ENCODE results near the gene BRSK1.
A peak's percentile ranks its signal among the peaks of the same experiment; 100 is the strongest.

The BRSK1 gene

DNA sequence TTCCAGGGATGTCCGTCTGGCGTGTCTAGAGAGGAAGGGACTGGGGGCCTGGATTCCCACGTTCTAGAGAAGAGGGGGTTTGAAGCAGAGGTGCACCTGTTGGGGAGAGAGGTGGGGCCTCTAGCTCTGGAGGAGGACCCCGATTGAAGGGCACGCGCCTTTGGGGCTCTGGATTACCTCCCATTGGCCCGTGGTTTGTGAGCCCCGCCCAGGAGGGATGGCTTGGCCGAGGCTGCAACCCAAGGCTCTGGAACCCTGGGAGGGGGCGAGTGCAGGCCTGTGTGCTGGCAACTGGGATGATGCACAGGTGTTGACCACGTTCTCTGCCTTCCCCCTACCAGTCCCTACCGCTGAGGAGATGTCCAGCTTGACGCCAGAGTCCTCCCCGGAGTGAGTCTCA lies 21.2 kb downstream of the BRSK1 start:
- H3K36me3 ChIP-seq = peaks cover 0 to 9% (median 6%) of the 10 kb centered on the region in 3 donors
- no peak overlapping the region for H3K27ac ChIP-seq
- H3K27me3 ChIP-seq = no peaks in the 10 kb centered on the region
- no peak for DNase-seq
- TF ChIP-seq, protein P1, sequence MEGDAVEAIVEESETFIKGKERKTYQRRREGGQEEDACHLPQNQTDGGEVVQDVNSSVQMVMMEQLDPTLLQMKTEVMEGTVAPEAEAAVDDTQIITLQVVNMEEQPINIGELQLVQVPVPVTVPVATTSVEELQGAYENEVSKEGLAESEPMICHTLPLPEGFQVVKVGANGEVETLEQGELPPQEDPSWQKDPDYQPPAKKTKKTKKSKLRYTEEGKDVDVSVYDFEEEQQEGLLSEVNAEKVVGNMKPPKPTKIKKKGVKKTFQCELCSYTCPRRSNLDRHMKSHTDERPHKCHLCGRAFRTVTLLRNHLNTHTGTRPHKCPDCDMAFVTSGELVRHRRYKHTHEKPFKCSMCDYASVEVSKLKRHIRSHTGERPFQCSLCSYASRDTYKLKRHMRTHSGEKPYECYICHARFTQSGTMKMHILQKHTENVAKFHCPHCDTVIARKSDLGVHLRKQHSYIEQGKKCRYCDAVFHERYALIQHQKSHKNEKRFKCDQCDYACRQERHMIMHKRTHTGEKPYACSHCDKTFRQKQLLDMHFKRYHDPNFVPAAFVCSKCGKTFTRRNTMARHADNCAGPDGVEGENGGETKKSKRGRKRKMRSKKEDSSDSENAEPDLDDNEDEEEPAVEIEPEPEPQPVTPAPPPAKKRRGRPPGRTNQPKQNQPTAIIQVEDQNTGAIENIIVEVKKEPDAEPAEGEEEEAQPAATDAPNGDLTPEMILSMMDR (IDR thresholded peaks at IDR 0.05) = no peak
- intact Hi-C loops (cut with DNase I; ENCODE audit: low total_unique reads) = loop anchor here (5.0 kb wide), 2 partner anchors 37 to 77 kb away; partner anchors contain the start of gene TMEM238
- no peaks in the 10 kb centered on the region for H3K9me3 ChIP-seq
- peaks cover 0 to 6% (median 0%) of the 10 kb centered on the region in 4 donors for H3K4me1 ChIP-seq
- H3K4me3 ChIP-seq = no peak overlapping the region

DNA sequence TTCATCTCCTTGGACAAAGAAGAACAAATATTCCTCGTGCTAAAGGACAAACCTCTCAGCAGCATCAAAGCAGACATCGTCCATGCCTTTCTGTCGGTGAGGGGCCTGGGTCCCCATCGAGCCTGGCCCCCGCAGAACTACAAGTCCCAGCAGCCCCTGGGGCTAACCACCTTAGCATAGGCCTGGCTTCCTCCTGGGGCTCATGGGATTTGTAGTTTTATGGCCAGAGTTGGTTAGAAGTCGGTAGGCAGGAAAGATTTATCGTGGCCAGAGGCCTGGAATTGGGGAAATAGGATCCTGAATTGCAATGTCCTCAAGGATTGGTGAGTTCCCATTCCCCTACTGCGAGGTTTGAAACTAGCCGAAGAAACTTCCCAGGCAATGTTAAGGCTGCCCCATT lies 21.7 kb downstream of the BRSK1 start:
- Histone ChIP-seq H3K27me3 (peaks cover 0 to under 1% of the 10 kb centered on the region in 2 donors), H3K4me1 (peaks cover 0 to 6% (median 0%) of the 10 kb centered on the region in 4 donors), H3K4me3 (no peak overlapping the region), H3K9me3 (no peaks in the 10 kb centered on the region), H3K36me3 (peaks cover 0 to 9% (median 6%) of the 10 kb centered on the region in 3 donors), H3K27ac (no peak overlapping the region)
- TF ChIP-seq, protein P1 (IDR thresholded peaks at IDR 0.05) = no peak
- peak in 1 of 2 donors; percentile 42 for DNase-seq
- intact Hi-C loops (cut with DNase I; ENCODE audit: low total_unique reads) = no loop called here

DNA sequence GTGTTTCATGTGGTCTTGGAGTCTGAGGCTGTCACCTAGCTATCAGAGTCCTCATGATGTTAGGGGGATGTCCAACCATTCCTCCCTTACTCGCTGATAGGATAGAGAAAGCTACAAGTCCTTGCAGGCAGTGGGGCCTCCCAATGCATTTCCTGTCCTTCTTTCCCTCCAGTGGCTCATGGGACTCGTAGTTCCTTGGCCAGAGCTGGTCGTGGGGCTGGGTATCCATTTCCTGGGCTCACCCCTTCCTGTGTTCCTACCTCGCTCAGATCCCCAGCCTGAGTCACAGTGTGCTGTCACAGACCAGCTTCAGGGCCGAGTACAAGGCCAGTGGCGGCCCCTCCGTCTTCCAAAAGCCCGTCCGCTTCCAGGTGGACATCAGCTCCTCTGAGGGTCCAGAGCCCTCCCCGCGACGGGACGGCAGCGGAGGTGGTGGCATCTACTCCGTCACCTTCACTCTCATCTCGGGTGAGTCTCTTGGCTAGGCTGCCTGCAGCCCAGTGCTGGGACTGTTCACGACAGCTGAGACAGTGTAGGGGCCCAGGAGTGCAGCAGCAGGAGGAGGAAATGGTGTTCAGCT lies 22.3 kb downstream of the BRSK1 start:
- H3K27me3 ChIP-seq = peaks cover 0 to 3% of the 10 kb centered on the region in 2 donors
- intact Hi-C loops (cut with DNase I; ENCODE audit: low total_unique reads) = no loop called here
- peaks cover 0 to 6% (median 0%) of the 10 kb centered on the region in 4 donors for H3K4me1 ChIP-seq
- peaks cover 0 to 9% (median 6%) of the 10 kb centered on the region in 3 donors for H3K36me3 ChIP-seq
- no peak for DNase-seq
- no peak overlapping the region for H3K27ac ChIP-seq
- H3K4me3 ChIP-seq = no peak overlapping the region
- TF ChIP-seq, protein P1 (IDR thresholded peaks at IDR 0.05) = no peak
- no peaks in the 10 kb centered on the region for H3K9me3 ChIP-seq

DNA sequence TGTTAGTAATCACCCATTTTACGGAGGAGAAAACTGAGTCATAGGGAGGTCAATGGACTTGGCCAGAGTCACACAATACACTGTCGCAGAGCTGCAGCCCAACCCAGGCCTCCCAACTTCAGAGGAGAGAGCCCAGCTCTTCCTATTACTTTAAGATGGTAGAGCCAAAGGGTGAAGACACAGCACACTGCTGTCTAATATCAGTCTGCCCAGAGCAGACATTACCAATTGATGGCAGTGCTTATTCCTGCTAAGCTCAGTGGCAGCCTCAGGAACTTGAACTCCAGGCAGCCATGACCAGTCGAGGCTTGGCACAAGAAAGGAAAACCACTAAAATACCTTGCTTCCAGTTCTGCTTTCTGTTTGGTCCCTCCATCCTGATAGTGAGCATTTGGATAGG lies 22.9 kb downstream of the BRSK1 start:
- Histone ChIP-seq H3K36me3 (peaks cover 0 to 9% (median 6%) of the 10 kb centered on the region in 3 donors), H3K27me3 (peaks cover 0 to 3% of the 10 kb centered on the region in 2 donors), H3K9me3 (no peaks in the 10 kb centered on the region), H3K27ac (no peak overlapping the region), H3K4me3 (no peak overlapping the region), H3K4me1 (peaks cover 0 to 3% (median 0%) of the 10 kb centered on the region in 4 donors)
- TF ChIP-seq, protein P1 (IDR thresholded peaks at IDR 0.05) = no peak
- intact Hi-C loops (cut with DNase I; ENCODE audit: low total_unique reads) = no loop called here
- DNase-seq = no peak

DNA sequence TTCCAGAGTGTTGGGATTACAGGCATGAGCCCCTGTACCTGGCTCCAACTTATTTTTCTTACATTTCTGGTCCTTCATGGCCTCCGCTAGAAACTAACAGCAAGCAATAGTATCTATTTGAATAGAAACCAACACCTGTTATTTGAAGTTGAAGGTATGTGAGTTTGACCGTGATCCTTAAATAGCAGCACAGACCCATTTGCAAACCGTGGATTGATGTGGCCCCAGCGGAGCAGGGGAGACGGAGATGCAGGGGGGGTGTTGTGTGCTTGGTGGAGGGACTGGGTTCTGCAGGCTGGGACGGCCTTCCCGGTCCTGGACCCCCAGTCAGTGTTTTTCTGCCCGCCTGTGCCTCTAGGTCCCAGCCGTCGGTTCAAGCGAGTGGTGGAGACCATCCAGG lies 24.5 kb downstream of the BRSK1 start:
- intact Hi-C loops (cut with DNase I; ENCODE audit: low total_unique reads) = no loop called here
- peaks cover 0 to 9% (median 6%) of the 10 kb centered on the region in 3 donors for H3K36me3 ChIP-seq

More for the DNA sequence above, 24.5 kb downstream of the BRSK1 start:
- Histone ChIP-seq H3K9me3 (no peaks in the 10 kb centered on the region), H3K27me3 (peaks cover 0 to 3% of the 10 kb centered on the region in 2 donors), H3K4me3 (no peak overlapping the region), H3K27ac (no peak overlapping the region), H3K4me1 (no peaks in the 10 kb centered on the region)
- DNase-seq = no peak
- TF ChIP-seq, protein P1 (IDR thresholded peaks at IDR 0.05) = no peak

All from tibial artery (tissue), 4 donors.